ENCODE data around the gene MRPL21. TPM values are rescaled to one million over a fixed set of nuclear protein-coding genes. Genes with fewer than 3 reads are reported as not detected.

The MRPL21 gene
- 54.8 and 61.8 TPM in 2 replicates for total RNA-seq

DNA sequence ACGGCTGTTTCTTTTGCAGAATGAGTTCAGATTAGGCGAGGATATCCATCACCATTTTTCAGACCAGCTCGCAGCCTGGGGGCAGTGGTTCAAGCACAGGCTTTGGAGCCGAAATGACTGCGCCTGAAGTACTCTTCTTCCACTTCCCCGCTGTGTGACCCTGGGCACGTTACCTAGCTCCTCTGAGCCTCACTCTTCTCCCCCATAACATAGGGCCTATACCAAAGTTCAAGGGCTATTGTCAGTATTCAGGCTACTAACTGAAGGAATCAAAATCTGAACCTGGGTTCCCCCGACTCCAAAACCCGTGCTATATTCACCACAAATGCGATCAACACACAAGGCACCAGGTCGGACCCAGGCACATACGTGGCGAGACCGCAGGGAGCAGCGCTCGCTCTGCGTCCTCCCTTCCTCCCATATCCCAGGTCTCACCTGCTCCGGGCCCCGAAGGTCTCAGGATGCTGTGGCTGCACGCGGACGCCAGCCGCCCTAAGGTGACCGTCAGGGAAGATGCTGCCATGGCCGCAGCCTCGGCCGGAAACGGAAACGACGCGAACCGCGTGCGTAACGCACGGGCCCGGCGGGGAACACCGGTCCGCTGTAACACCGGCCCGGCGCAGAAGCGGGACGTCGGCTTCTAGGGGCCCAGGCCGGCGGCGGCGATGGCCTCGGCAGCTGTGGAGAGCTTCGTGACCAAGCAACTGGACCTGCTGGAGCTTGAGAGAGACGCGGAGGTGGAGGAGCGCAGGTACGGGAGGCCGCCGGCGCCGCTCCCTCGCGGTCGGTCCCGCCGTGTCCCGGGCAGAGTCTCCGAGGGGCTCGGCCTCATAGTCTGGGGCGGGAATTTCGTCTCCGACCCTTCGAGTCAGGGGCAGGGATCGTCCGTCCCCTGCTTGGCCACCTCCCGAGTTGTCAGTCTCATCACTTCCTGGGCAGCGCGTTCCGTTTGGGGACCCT is at the start of gene MRPL21, which contains the start of gene IGHMBP2:
Gene MRPL21, minus strand, starts transcription at position 545 of the 960 bp plus-strand sequence. Its CDS starts 22 bp downstream, at position 523.
Gene IGHMBP2, plus strand, starts transcription at position 604 of the 960 bp plus-strand sequence. Its CDS starts 62 bp downstream, at position 666.

DNA sequence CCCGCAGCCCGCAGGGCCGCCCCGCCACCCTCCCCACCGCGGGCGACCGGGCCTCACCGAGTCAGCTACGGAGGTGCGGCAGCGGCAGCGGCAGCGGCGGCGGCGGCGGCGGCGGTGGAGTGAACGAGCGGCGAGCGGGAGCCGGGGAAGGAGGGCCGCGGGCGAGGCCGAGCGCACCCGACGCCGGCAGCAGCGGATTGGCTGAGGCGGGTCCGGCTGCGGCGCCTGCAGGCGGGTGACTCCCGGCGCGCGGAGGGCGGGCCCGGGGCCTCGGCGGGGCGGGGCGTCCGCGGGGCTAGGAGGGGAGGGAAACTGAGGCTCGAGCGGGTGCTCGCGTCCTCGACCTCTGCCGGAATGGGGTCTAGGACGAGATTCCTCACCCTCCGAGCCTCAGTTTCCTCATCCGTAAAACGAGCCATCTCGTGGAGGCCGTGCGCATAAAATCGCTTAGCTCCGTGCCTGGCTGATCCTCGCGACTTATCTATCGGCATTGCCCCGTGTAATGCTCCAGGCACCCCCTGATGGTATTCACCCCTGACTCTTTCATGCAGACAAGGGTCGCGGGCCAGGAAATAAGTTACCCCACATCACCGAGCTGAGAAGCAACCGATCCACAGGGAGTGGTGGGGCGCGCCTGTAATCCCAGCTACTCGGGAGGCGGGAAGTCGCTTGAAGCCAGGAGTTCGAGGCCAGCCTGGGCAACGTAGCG is 61.8 kb downstream of the MRPL21 start, which contains the start of gene CPT1A:
Gene CPT1A, minus strand, starts transcription at position 199 of the 709 bp plus-strand sequence. CDS start 26,442 bp downstream, outside the sequence.

Other genes starting within 250 kb of the MRPL21 start
- 0.43 TPM in 1 of 2 replicates, not detected in the other for gene GAL, start 219.3 kb downstream of the MRPL21 start, total RNA-seq
- gene TESMIN, start 152.3 kb downstream of the MRPL21 start, total RNA-seq, result under 0.01 TPM in 1 of 2 replicates, not detected in the other
- 27.4 and 28.0 TPM in 2 replicates for gene CPT1A, start 61.9 kb downstream of the MRPL21 start, total RNA-seq
- 5.4 and 7.7 TPM in 2 replicates for gene IGHMBP2, start 59 bp upstream of the MRPL21 start, total RNA-seq
- gene MRGPRD, start 77.2 kb upstream of the MRPL21 start, total RNA-seq, result not detected in 2 replicates
- 29.7 and 29.9 TPM in 2 replicates for gene MRGPRF, start 109.4 kb upstream of the MRPL21 start, total RNA-seq
- gene TPCN2, start 145.1 kb upstream of the MRPL21 start, total RNA-seq, result 10.4 and 10.9 TPM in 2 replicates